GM10266 (cell line): ENCODE data around the gene DDX59.

Experiments used
- DNase-seq: peaks from one replicate; pipeline ENCODE4 v3.0.0; 2012; ENCODE audit errors: extremely low spot score
- CTCF ChIP-seq: IDR thresholded peaks from 2 replicates; pipeline ENCODE4 v1.5.1; 2012; ENCODE audit warnings: mild to moderate bottlenecking, low read depth; ENCODE audit not compliant: control insufficient read depth, insufficient read depth; ENCODE audit errors: missing control alignments

DDX59 gene

GRCh38 chr1:200629876-200630514, 39.7 kb downstream of the DDX59 start:
- no peak for DNase-seq
- TF ChIP-seq CTCF: no peak

- no peak for TF ChIP-seq CTCF
- DNase-seq: peak; percentile 65
These were observed 41.4 kb downstream of the DDX59 start for GRCh38 chr1:200628223-200628881.

GRCh38 chr1:200627575-200628222, 42.0 kb downstream of the DDX59 start:
- DNase-seq: peak; percentile 21
- TF ChIP-seq CTCF: no peak

GRCh38 chr1:200626853-200627534, 42.7 kb downstream of the DDX59 start:
- no peak for TF ChIP-seq CTCF
- DNase-seq: no peak

GRCh38 chr1:200625381-200625824, 44.3 kb downstream of the DDX59 start:
- no peak for TF ChIP-seq CTCF

GRCh38 chr1:200624679-200625335, 44.9 kb downstream of the DDX59 start:
- TF ChIP-seq CTCF: no peak
- no peak for DNase-seq

More at GRCh38 chr1:200625381-200625824, 44.3 kb downstream of the DDX59 start:
- peak; percentile 51 for DNase-seq
